IPS-18a (cell line): ENCODE data around the gene FASTK.

Experiments
- H3K27ac ChIP-seq: one replicate; pipeline ENCODE4 v1.5.1; 2013; ENCODE audit warnings: low read length
- H3K27me3 ChIP-seq: one replicate; pipeline ENCODE4 v1.6.1; 2013; ENCODE audit warnings: mild to moderate bottlenecking, low read length; ENCODE audit not compliant: control insufficient read depth, insufficient read depth
- H3K36me3 ChIP-seq: one replicate; pipeline ENCODE4 v1.6.1; 2013; ENCODE audit warnings: low read depth, low read length; ENCODE audit not compliant: control insufficient read depth
- H3K4me1 ChIP-seq: one replicate; pipeline ENCODE4 v1.6.1; 2013; ENCODE audit warnings: low read depth, low read length; ENCODE audit not compliant: control insufficient read depth
- H3K4me3 ChIP-seq: one replicate; pipeline ENCODE4 v1.5.1; 2013; ENCODE audit warnings: low read length
- H3K9ac ChIP-seq: one replicate; pipeline ENCODE4 v1.6.1; 2013; ENCODE audit warnings: mild to moderate bottlenecking, low read length, moderate library complexity
- H3K9me3 ChIP-seq: one replicate; pipeline ENCODE4 v1.6.1; 2013; ENCODE audit warnings: low read depth, low read length; ENCODE audit not compliant: control insufficient read depth

FASTK gene

DNA sequence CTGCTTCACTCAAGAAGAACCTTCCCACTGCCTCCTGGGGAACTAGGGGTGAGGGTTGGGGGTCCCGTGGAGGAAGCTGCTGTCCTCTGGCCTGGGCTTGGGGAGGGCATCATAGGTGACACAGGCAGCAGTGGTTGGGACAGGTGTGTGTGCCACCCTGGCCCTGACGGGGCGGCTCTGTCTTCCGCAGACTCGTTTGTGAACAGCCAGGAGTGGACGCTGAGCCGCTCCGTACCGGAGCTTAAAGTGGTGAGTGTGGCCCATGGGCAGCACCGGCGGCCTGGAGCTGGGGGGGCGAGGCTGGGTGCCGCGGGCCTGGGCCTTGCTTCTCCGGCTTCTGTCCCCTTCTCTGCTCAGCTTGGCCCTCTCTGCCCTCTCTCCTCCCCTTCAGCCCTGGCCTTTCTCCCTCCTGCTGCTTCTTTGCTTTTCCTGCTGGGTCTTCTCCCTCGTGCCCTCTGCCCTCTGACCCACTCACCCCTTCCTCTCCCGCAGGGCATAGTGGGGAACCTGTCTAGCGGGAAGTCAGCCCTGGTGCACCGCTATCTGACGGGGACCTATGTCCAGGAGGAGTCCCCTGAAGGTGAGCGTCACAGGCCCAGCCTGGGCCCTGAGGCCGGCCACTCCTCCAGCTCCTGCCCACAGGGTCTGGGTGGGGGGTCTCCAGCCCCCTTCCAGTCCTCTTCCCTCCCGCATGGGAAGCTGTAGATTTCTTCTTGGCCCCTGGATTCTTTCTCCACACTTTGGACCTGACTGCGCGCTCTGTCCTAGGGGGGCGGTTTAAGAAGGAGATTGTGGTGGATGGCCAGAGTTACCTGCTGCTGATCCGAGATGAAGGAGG lies 36.2 kb upstream of the FASTK start:
- H3K9ac ChIP-seq: no peak overlapping the region
- no peak overlapping the region for H3K27ac ChIP-seq
- H3K36me3 ChIP-seq: peaks cover 7% of the 10 kb centered on the region
- peaks cover 24% of the 10 kb centered on the region for H3K27me3 ChIP-seq
- H3K9me3 ChIP-seq: no peaks in the 10 kb centered on the region
- H3K4me3 ChIP-seq: no peak overlapping the region
- H3K4me1 ChIP-seq: peaks cover 11% of the 10 kb centered on the region

DNA sequence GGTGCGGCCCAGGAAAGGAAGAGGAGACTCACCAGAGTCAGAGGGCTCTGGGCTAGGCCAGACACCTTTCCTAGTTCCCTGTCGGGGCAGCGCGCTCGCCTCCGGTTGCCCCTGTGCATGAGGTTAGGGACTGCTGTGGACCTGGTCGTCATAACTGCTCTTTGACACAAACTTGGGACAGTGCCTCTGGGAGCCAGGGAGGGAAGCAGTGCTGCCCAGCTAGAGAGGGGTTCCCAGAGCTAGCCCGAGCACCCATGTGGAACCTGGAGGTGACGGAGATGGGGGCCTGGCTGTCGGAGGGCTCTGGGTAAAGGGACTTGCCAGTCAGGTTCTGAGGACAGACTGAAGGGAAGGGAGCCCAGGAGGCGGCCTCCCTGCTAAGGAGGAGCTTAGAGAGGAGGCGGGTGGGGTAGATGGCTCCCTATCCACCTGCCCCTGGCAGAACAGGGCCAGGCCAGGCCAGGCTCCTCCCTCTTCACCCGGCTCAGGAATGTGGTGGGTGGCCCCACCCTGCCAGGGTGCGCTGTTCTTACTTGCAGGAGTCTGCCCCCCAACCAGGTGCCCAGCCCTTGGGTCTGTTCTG lies 35.3 kb upstream of the FASTK start:
- peaks cover 7% of the 10 kb centered on the region for H3K36me3 ChIP-seq
- H3K27ac ChIP-seq: no peak overlapping the region
- H3K4me3 ChIP-seq: peak overlapping the region; percentile 42
- peaks cover 24% of the 10 kb centered on the region for H3K27me3 ChIP-seq
- peaks cover 11% of the 10 kb centered on the region for H3K4me1 ChIP-seq
- no peak overlapping the region for H3K9ac ChIP-seq
- H3K9me3 ChIP-seq: no peaks in the 10 kb centered on the region

DNA sequence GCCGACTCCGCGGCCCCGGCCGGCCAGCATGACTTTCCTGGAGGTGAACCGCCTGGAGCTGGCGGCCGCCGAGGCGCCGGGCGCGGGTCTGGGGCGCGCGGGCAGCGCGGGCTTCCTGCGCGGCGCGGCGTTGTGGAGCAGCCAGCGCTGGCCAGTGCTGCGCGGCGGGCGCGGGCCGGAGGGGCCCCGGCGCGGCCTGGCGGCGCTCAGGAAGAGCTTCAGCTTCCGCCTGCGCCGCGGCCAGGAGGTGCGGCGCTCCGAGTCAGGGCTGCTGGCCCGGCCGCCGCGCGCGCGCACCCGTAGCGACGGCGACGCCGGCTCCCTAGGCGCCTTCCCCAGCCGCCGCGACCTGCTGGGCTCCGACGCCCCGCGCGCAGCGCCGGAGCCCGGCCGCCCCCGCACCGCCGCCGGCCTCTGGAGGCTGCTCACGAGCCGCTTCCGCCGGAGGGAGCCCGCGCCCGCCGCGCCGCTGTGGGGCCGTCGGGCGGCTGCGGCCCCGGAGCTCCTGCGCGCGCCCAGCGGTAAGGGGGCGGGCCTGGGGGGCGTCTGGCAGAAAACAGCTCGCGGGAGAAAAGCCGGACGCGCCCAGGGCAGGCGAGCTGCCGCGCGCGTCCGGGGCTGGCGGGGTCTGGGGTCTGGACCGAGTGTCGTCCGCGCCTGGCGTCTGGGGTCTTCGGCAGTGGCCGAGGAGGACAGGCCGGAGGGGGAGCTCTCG lies 34.7 kb upstream of the FASTK start:
- H3K4me3 ChIP-seq: peak overlapping the region; percentile 42

DNA sequence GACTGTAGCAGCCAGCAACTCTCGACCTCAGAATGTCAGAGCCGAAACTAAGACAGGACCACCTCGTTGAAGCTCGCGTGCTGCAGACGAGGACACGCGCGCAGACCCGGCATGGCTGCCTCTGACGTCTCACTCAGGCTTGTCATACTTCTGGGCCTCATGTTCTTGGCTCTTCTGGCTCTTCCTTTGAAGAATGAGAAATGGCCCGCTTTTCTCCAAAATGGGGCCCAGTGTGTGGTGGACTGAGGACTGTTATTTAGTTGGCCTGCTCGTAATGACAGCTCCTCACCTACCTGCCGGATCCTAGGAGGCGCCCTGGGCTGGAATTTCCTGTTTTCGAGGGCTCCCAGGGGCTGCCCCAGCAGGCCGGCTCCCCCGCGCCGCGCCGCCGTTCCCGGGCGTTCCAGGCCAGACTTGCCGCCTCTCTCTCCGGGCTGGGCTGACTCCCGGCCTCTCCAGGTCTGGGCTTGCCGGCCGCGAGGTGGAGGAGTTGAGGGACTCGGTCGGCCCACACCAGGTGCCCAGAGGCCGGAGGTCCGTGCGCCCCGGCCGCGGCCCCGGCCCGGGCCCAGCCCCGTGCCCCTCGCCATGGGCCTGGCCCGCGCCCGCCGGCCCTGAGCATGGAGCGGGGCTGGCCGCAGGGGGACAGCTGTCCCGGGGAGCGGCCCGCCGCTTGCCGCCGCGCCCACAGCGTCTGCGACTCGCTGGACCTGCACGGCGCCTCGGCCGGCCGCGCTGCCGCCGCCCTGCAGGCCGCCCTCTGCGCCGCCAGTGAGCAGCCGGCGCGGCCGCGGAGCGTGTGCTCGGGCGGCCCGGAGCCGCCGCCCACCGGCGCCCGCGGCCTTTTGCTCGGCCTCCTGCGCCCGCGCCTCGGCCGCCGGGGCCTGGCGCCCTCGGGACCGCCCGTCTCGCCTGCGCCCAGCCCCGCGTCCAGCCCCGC lies 33.8 kb upstream of the FASTK start:
- Histone ChIP-seq H3K9me3 (no peaks in the 10 kb centered on the region), H3K27me3 (peaks cover 24% of the 10 kb centered on the region), H3K27ac (no peak overlapping the region), H3K4me3 (peak overlapping the region; percentile 19), H3K36me3 (no peaks in the 10 kb centered on the region), H3K4me1 (peaks cover 11% of the 10 kb centered on the region), H3K9ac (no peak overlapping the region)

More for the DNA sequence above, 34.7 kb upstream of the FASTK start:
- H3K9ac ChIP-seq: no peak overlapping the region
- H3K27me3 ChIP-seq: peaks cover 24% of the 10 kb centered on the region
- H3K27ac ChIP-seq: no peak overlapping the region
- peaks cover 3% of the 10 kb centered on the region for H3K36me3 ChIP-seq
- H3K4me1 ChIP-seq: peaks cover 11% of the 10 kb centered on the region
- no peaks in the 10 kb centered on the region for H3K9me3 ChIP-seq

DNA sequence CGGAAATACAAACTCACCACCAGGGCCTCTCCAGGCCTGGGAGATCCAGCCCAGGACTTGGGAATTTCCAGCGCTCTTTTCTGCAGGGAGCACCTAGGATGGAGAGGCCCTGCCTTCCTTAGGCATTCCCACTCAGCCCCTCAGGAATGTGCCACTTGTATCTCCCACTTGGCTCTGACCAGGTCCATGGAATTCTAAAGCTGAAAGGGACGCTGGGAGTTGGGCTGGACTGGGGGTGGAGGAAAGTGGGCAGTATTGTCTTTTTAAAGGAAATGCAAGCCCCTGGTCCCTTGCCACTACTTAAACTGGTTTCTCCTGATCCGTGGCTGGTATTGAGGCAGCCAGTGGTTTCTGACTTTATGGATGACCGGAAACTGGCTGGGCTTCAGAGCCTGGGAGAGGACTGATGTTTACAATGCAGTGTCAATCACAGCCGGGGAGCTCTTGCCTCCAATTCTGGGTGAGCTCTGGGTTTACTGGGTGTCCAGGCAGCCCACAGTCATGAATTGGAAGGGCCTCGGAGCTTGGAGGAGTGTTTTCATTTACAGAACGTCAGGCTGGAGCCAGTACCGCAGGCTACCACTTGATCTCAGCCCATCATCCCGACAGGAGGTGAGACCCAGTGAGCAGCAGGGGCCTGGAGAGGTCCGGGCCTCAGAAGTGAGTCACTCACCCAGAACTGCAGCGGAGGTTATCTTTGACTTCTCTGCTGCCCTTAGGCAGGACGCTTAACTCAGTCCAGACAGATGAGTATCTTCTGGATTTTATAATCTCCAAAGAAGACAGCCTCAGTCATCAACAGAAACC lies 32.9 kb upstream of the FASTK start:
- Histone ChIP-seq H3K27ac (no peak overlapping the region), H3K4me3 (peak overlapping the region; percentile 19)

DNA sequence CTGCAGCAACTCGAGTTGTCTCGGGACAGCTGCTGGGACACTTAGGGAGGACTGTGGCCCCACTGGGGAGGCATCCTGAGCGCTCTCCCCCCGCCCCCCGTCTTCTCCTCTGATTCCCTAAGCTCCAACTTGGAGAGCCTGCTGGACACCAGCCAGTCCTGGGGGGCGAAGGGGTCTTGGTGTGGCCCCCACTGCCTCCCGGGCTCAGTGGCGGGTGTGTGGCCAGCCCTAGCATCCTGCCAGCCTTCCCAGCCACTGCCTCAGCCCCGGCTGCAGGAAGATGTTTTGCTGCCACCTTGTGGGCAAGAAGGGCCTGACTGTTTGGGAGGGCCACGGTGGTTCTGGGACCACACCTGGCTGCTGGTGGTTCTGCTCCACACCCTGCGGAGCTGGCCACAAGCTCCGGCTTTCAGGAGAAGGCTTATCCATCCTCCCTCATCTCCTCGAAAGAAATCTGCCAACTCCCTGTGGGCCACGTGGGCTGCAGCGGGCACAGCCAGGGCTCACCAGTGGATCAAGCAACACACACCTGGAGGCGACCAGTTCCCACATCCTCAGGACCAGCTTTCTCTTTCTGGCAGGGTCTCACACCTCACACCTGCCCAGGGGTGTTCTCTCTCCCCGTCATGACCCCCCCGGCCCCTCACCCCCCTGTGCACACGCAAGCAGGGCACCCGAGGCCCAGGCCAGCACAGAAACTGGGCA lies 30.5 kb upstream of the FASTK start:
- H3K4me3 ChIP-seq: no peak overlapping the region
- no peaks in the 10 kb centered on the region for H3K36me3 ChIP-seq
- no peak overlapping the region for H3K9ac ChIP-seq
- H3K9me3 ChIP-seq: no peaks in the 10 kb centered on the region
- H3K27me3 ChIP-seq: peaks cover 18% of the 10 kb centered on the region
- peaks cover 11% of the 10 kb centered on the region for H3K4me1 ChIP-seq
- no peak overlapping the region for H3K27ac ChIP-seq

More for the DNA sequence above, 32.9 kb upstream of the FASTK start:
- Histone ChIP-seq H3K36me3 (no peaks in the 10 kb centered on the region), H3K27me3 (peaks cover 24% of the 10 kb centered on the region), H3K4me1 (peaks cover 11% of the 10 kb centered on the region), H3K9me3 (no peaks in the 10 kb centered on the region), H3K9ac (no peak overlapping the region)

DNA sequence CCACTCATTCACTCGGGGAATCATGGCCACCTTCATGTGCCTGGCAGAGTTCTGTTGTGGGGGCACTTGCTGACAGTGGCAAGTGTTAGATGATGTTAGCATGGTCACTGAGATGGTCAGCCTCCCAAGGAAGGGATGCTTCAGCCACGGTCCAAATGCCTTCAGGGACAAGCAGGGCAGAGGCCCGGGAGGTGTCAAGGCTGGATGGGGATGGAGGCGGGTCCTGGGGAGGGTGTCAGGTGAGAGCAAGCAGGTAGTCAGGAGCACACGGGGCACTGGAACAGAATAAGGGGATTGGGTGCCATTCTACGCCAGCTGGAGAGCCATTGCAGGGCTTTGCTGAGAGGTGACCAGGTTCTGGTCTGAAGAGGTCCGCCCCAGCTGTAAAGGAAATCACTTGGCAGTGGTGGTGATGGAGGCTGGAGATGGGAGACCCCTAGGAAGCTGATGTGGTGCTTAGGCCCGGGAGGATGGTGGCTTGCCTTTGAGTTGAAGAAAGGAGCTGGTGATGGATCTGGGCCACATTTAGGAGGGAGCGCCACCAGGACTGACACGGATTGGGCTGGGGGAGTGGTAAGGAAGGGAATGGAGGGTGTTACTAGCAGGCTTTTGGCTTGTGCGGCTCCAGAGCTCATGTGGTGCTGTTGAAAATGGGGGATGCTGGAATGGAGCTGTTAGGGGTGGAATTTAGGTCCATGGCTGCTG lies 29.8 kb upstream of the FASTK start:
- peaks cover 11% of the 10 kb centered on the region for H3K27me3 ChIP-seq
- no peaks in the 10 kb centered on the region for H3K9me3 ChIP-seq
- H3K4me1 ChIP-seq: peaks cover 11% of the 10 kb centered on the region
- no peak overlapping the region for H3K27ac ChIP-seq
- H3K36me3 ChIP-seq: no peaks in the 10 kb centered on the region
- H3K9ac ChIP-seq: no peak overlapping the region
- H3K4me3 ChIP-seq: no peak overlapping the region

DNA sequence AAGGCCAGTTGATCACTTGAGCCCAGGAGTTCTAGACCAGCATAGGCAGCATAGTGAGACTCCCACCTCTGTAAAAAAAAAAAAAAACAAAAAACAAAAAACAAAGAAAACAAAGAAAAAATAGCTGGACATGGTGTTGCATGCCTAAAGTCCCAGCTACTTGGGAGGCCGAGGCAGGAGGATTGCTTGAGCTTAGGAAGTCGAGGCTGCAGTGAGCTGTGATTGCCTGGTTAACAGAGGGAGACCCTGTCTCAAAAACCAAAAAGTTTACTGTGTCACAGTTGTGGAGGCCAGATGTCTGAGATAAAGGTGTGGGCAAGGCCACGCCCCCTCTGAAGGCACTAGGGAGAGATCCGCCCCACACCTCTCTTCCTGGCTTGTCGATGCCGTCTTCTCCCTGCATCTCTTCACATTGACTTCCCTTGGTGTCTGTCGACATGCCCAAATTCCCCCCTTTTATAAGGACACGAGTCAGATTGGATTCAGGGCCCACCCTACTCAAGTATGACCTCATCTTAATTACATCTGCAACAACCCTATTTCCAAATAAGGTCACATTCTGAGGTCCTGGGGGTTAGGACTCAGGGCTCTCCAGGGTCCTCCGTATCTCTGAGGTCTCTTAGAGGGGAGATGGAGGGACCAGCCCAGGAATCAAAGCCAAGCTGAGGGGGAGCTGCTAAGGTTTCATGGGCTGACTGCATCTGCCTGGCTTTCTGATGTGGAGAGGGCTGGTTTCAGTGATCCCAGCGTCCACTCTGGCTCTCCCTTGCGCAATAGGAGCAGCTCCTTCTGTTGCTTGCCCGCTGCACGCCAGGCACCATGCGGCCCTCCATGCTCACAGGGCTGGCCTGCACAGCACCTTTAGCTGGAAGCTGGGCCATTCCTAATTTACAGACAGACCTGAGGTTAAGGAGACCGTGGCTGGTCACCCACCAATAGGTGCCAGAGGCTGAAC lies 28.8 kb upstream of the FASTK start:
- Histone ChIP-seq H3K4me3 (no peak overlapping the region), H3K36me3 (no peaks in the 10 kb centered on the region), H3K9ac (no peak overlapping the region), H3K9me3 (no peaks in the 10 kb centered on the region), H3K27ac (no peak overlapping the region), H3K27me3 (peaks cover 10% of the 10 kb centered on the region), H3K4me1 (peaks cover 19% of the 10 kb centered on the region)

DNA sequence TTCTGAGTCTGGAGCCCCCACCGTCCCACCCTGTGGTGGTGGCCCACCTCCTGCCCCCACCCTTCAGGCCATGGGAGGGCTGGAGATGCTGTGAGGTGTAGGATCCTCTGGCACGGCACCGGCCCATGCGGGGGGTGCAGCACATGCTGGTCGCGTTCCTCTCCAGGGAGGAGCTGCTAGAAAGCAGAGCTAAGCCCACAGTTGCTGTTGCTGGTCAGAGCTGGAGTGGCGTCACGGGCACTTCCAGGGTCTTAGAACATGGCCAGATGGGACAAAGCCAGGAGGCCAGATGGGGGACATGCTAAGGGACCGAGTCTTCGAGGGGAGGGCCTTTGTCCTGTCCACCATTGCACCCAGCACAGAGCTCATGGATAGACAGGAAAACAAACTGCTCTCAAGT lies 27.3 kb upstream of the FASTK start:
- Histone ChIP-seq H3K27ac (no peak overlapping the region), H3K4me1 (peaks cover 18% of the 10 kb centered on the region), H3K9ac (no peak overlapping the region), H3K36me3 (no peaks in the 10 kb centered on the region), H3K27me3 (no peaks in the 10 kb centered on the region), H3K4me3 (no peak overlapping the region), H3K9me3 (no peaks in the 10 kb centered on the region)
